H1 (cell line): ENCODE results near the gene RAET1E. TPM values are rescaled to one million over a fixed set of nuclear protein-coding genes. Genes with fewer than 3 reads are reported as not detected.

Source experiments
- CTCF ChIA-PET: fragments of 300-600 bp; sonication (Branson Sonifier 250); formaldehyde crosslinking; loops from one replicate; lab custom pipeline; 2021; ENCODE audit not compliant: partially characterized antibody; lab: Charles Lee
- POLR2A ChIA-PET: fragments of 300-600 bp; sonication (Branson Sonifier 250); formaldehyde crosslinking; loops from one replicate; lab custom pipeline; 2021; ENCODE audit warnings: inconsistent platforms; ENCODE audit not compliant: partially characterized antibody; lab: Charles Lee
- DNase-seq, 2 experiments: peaks; one replicate each; pipeline versions ENCODE4 v3.0.0 to v3.0.0-alpha.2; 2010 to 2022; ENCODE audit warnings: low spot score in 2 of 2, low read depth in 1 of 2, mixed read lengths in 1 of 2
- FAIRE-seq: peaks from 2 replicates; lab custom pipeline; 2011; peaks lifted over from hg19 to GRCh38; lab: Jason Lieb, UNC
- H2AFZ ChIP-seq: 2 replicates; pipeline ENCODE4 v1.8.1; 2012; ENCODE audit warnings: low read length, inconsistent platforms
- H2AK5ac ChIP-seq: 2 replicates; pipeline ENCODE4 v1.6.1; 2013; ENCODE audit warnings: low read depth, low read length
- H2BK120ac ChIP-seq: replicated peaks from 2 replicates; pipeline ENCODE3; 2013; ENCODE audit warnings: low read depth, low read length, inconsistent platforms
- H2BK12ac ChIP-seq: 2 replicates; pipeline ENCODE4 v1.6.1; 2013; ENCODE audit warnings: low read depth, low read length
- H2BK15ac ChIP-seq: 2 replicates; pipeline ENCODE4 v1.6.1; 2013; ENCODE audit warnings: low read length
- H2BK20ac ChIP-seq: 2 replicates; pipeline ENCODE4 v1.6.1; 2013; ENCODE audit warnings: low read length
- H2BK5ac ChIP-seq: 2 replicates; pipeline ENCODE4 v1.6.1; 2013; ENCODE audit warnings: low read depth, low read length
- H3K14ac ChIP-seq: 2 replicates; pipeline ENCODE4 v1.6.1; 2013; ENCODE audit warnings: inconsistent platforms; ENCODE audit not compliant: insufficient read length
- H3K18ac ChIP-seq: 2 replicates; pipeline ENCODE4 v1.6.1; 2013; ENCODE audit warnings: low read length; ENCODE audit errors: extremely low read depth
- H3K23ac ChIP-seq: 2 replicates; pipeline ENCODE4 v1.6.1; 2013; ENCODE audit warnings: inconsistent platforms; ENCODE audit not compliant: insufficient read length
- H3K23me2 ChIP-seq: 2 replicates; pipeline ENCODE4 v1.6.1; 2013; ENCODE audit warnings: low read depth, low read length
- H3K27ac ChIP-seq: 2 replicates; pipeline ENCODE4 v1.6.1; 2011; ENCODE audit warnings: low read depth, low read length, inconsistent platforms
- H3K27me3 ChIP-seq, 4 experiments: replicated peaks in 1 of 4; 1 replicate in 1 of 4; 2 replicates in 3 of 4; pipeline versions ENCODE4 v1.6.1 to v1.8.1; 2011 to 2013; ENCODE audit warnings: low read length in 3 of 4, mild to moderate bottlenecking in 3 of 4, inconsistent platforms in 2 of 4, mixed read lengths in 2 of 4, moderate library complexity in 1 of 4; ENCODE audit not compliant: control insufficient read depth in 3 of 4, insufficient read depth in 3 of 4; ENCODE audit errors: extremely low read depth in 1 of 4
- H3K36me3 ChIP-seq, 4 experiments: 2 replicates each; pipeline versions ENCODE4 v1.6.1 to v1.8.1; 2011 to 2013; ENCODE audit warnings: mild to moderate bottlenecking in 4 of 4, low read length in 3 of 4, moderate library complexity in 2 of 4, control low read depth in 1 of 4, inconsistent platforms in 1 of 4; ENCODE audit not compliant: insufficient read depth in 4 of 4, control insufficient read depth in 2 of 4
- H3K4ac ChIP-seq: replicated peaks from 2 replicates; pipeline ENCODE3; 2013; ENCODE audit warnings: low read length, low read depth, mixed read lengths, inconsistent platforms; ENCODE audit not compliant: insufficient read length
- H3K4me1 ChIP-seq, 4 experiments: replicated peaks in 1 of 4; 1 replicate in 1 of 4; 2 replicates in 3 of 4; pipeline versions ENCODE4 v1.6.1 to v1.8.1; 2011 to 2013; ENCODE audit warnings: low read length in 3 of 4, inconsistent platforms in 2 of 4, mixed read lengths in 1 of 4; ENCODE audit not compliant: insufficient read depth in 4 of 4, control insufficient read depth in 3 of 4
- H3K4me2 ChIP-seq, 2 experiments: 2 replicates each; pipeline versions ENCODE4 v1.6.1 to v1.8.1; 2011 to 2013; ENCODE audit warnings: low read depth in 2 of 2, low read length in 2 of 2, control low read depth in 1 of 2, inconsistent platforms in 1 of 2, mild to moderate bottlenecking in 1 of 2; ENCODE audit not compliant: insufficient read depth in 1 of 2
- H3K4me3 ChIP-seq, 4 experiments: fragments of 200-600, 300-600 bp in 1 of 4; sonication (generic), shearing (Covaris generic), sonication (Bioruptor Twin) in 1 of 4; 2 replicates each; pipeline versions ENCODE4 v1.5.1 to v1.8.1; 2011 to 2016; ENCODE audit warnings: low read length in 4 of 4, low read depth in 3 of 4, control low read depth in 2 of 4, inconsistent platforms in 2 of 4, mild to moderate bottlenecking in 2 of 4, mixed read lengths in 1 of 4, moderate library complexity in 1 of 4; ENCODE audit not compliant: insufficient read depth in 2 of 4; ENCODE audit errors: extremely low read depth in 1 of 4
- H3K56ac ChIP-seq: replicated peaks from 2 replicates; pipeline ENCODE3; 2013; ENCODE audit warnings: low read depth, mild to moderate bottlenecking, mixed read lengths, low read length, inconsistent platforms; ENCODE audit not compliant: insufficient read length
- H3K79me1 ChIP-seq: 2 replicates; pipeline ENCODE4 v1.6.1; 2013; ENCODE audit warnings: low read depth, low read length, control low read depth
- H3K79me2 ChIP-seq, 2 experiments: 2 replicates each; pipeline versions ENCODE4 v1.6.1 to v1.8.1; 2012 to 2013; ENCODE audit warnings: low read length in 2 of 2, mild to moderate bottlenecking in 2 of 2, inconsistent platforms in 1 of 2; ENCODE audit not compliant: insufficient read depth in 2 of 2, control insufficient read depth in 1 of 2
- H3K9ac ChIP-seq, 4 experiments: replicated peaks in 1 of 4; 1 replicate in 1 of 4; 2 replicates in 3 of 4; pipeline versions ENCODE4 v1.6.1 to v1.8.1; 2011 to 2013; ENCODE audit warnings: low read depth in 3 of 4, low read length in 3 of 4, control low read depth in 2 of 4, mild to moderate bottlenecking in 2 of 4, moderate library complexity in 2 of 4, inconsistent platforms in 1 of 4; ENCODE audit errors: extremely low read depth in 1 of 4
- H3K9me3 ChIP-seq, 2 experiments: 2 replicates each; pipeline versions ENCODE4 v1.6.1 to v1.8.1; 2012 to 2013; ENCODE audit warnings: mild to moderate bottlenecking in 2 of 2, moderate library complexity in 2 of 2, control low read depth in 1 of 2, inconsistent platforms in 1 of 2, low read depth in 1 of 2, low read length in 1 of 2, mixed read lengths in 1 of 2; ENCODE audit not compliant: insufficient read depth in 2 of 2
- H4K20me1 ChIP-seq, 2 experiments: replicated peaks in 1 of 2; 2 replicates each; pipeline versions ENCODE3 to v1.8.1; 2011 to 2013; ENCODE audit warnings: inconsistent platforms in 2 of 2, low read length in 2 of 2, mild to moderate bottlenecking in 1 of 2; ENCODE audit not compliant: insufficient read depth in 2 of 2, control insufficient read depth in 1 of 2
- H4K5ac ChIP-seq: 2 replicates; pipeline ENCODE4 v1.6.1; 2013; ENCODE audit warnings: low read length, low read depth, mixed read lengths, inconsistent platforms; ENCODE audit not compliant: insufficient read length
- H4K8ac ChIP-seq: 2 replicates; pipeline ENCODE4 v1.8.0; 2013; ENCODE audit warnings: mild to moderate bottlenecking, moderate library complexity, low read length, inconsistent platforms; ENCODE audit not compliant: insufficient read depth; ENCODE audit errors: extremely low read depth
- H4K91ac ChIP-seq: replicated peaks from 2 replicates; pipeline ENCODE3; 2013; ENCODE audit warnings: low read length, mixed read lengths, inconsistent platforms; ENCODE audit not compliant: insufficient read length
- CEBPB ChIP-seq: IDR thresholded peaks from 2 replicates; pipeline ENCODE4 v1.6.1; 2012; ENCODE audit warnings: low read depth, low read length
- E2F6 ChIP-seq: IDR thresholded peaks from 2 replicates; pipeline ENCODE4 v1.6.1; 2012; ENCODE audit warnings: inconsistent platforms
- GABPA ChIP-seq: IDR thresholded peaks from 2 replicates; pipeline ENCODE4 v1.6.1; 2011; ENCODE audit warnings: mild to moderate bottlenecking, low read length, moderate library complexity, borderline replicate concordance; ENCODE audit not compliant: insufficient read depth
- RNF2 ChIP-seq: fragments of 200-900, 300-1000 bp; sonication (generic); IDR thresholded peaks from 2 replicates; pipeline ENCODE4 v1.7.1; 2016; ENCODE audit warnings: borderline replicate concordance, low read depth, mild to moderate bottlenecking, antibody characterized with exemption, low read length; ENCODE audit not compliant: poor library complexity, severe bottlenecking; ENCODE audit errors: missing control alignments
- RXRA ChIP-seq: IDR thresholded peaks from 2 replicates; pipeline ENCODE4 v1.6.1; 2011; ENCODE audit warnings: low read depth, mild to moderate bottlenecking, low read length, moderate library complexity; ENCODE audit not compliant: insufficient read depth
- SIRT6 ChIP-seq: IDR thresholded peaks from one replicate; pipeline ENCODE4 v1.7.1; 2012; ENCODE audit warnings: low read length, inconsistent platforms
- SIX5 ChIP-seq: IDR thresholded peaks from 2 replicates; pipeline ENCODE4 v1.6.1; 2011; ENCODE audit warnings: mild to moderate bottlenecking, low read depth, low read length
- SRF ChIP-seq: IDR thresholded peaks from 2 replicates; pipeline ENCODE4 v1.6.1; 2011; ENCODE audit warnings: mild to moderate bottlenecking, low read depth, low read length, moderate library complexity
- SUZ12 ChIP-seq: fragments of 200-600 bp; sonication (generic); IDR thresholded peaks from 2 replicates; pipeline ENCODE4 v1.6.1; 2012; ENCODE audit warnings: mild to moderate bottlenecking, inconsistent platforms, low read length, moderate library complexity, mixed read lengths
- TBP ChIP-seq: IDR thresholded peaks from 2 replicates; pipeline ENCODE4 v1.6.1; 2011; ENCODE audit warnings: low read depth, low read length, improper control_type of control experiment
- WGBS, 2 experiments: shearing (Covaris generic) in 1 of 2; methylation state at CpG; one replicate each; pipeline versions ENCODE4 v1.1.6 to v1.1.7; 2013 to 2015; ENCODE audit warnings: low lambda C conversion rate in 2 of 2, mixed read lengths in 2 of 2, inconsistent platforms in 1 of 2, low coverage in 1 of 2, missing lambda C conversion rate in 1 of 2; ENCODE audit not compliant: insufficient replicate concordance in 2 of 2, insufficient coverage in 1 of 2, insufficient read length in 1 of 2; ENCODE audit errors: extremely low coverage in 1 of 2, missing lambda C conversion rate in 1 of 2; 5-methylcytosine and 5-hydroxymethylcytosine counted together
- polyA plus RNA-seq, 7 experiments: library from polyadenylated mRNA; depleted of rRNA in 3 of 7; stranded (reverse) in 5 of 7; unstranded in 2 of 7; fragments of >200 nt in 5 of 7; fragments of 200-250 nt in 2 of 7; gene quantifications; 1 replicate in 5 of 7; 2 replicates in 1 of 7; 4 replicates in 1 of 7; pipeline versions ENCODE4 v1.2.1 to v1.2.3, GENCODE V29; 2011 to 2013; ENCODE audit warnings: missing spikeins in 2 of 7, mixed read lengths in 2 of 7
- total RNA-seq: library from RNA; stranded (reverse); fragmentation: NEBNext Ultra II Directional; extraction: Animal tissue kit (Norgen Biotek cat#: 25700); gene quantifications from 2 replicates; pipeline ENCODE4 v1.2.1, GENCODE V29; 2021

Gene RAET1E
- total and polyA plus RNA-seq, 2 of the 8 experiments (the other 6 are each of a cell fraction or from before 2014, with no cell fraction given), result not detected

DNA sequence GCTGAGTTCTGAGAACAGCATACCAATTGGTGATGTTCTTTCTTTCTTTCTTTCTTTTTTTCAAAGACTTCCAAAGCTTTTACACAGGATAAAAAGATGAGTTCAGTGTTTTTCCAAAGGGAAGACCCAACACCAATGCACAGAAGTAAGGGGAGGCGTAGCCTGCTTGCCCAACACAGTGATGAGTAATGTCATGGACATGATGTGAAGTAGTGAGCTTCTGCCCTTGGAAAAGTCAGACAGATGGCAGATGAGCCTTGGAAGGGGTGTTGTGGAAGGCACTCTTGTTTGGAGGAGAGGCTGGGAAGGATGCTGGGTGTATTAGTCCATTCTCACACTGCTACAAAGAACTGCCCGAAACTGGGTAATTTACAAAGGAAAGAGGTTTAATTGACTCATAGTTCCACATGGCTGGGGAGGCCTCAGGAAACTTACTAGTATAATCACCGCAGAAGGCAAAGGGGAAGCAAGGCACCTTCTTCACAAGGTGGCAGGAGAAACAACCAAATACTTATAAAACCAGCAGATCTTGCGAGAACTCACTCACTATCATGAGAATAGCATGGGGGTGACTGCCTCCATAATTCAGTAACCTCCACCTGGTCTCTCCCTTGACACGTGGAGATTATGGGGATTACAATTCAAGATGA, 46.3 kb downstream of the RAET1E start:
- H2BK120ac ChIP-seq, result no peak overlapping the region
- H3K23ac ChIP-seq, result no peak overlapping the region
- H2BK20ac ChIP-seq, result no peak overlapping the region
- no peak for DNase-seq
- ChIA-PET POLR2A (interaction anchor here (1.6 kb wide), 1 partner anchor 10 kb away, joined by 5 read pairs; no protein-coding TSS in a partner anchor), CTCF (interaction anchor here (1.1 to 2.6 kb wide), 5 partner anchors 11 to 17 kb away, joined by 3 to 17 read pairs (median 11); no protein-coding TSS in a partner anchor)
- no peak overlapping the region for H3K27ac ChIP-seq
- H3K79me1 ChIP-seq, result no peaks in the 10 kb centered on the region
- no peak overlapping the region for H4K91ac ChIP-seq
- no peaks in the 10 kb centered on the region for H3K36me3 ChIP-seq
- no peak overlapping the region for H3K4me2 ChIP-seq
- no peak overlapping the region for H3K9ac ChIP-seq
- no peak overlapping the region for H3K18ac ChIP-seq
- 92% methylated on average over 5 of the region's 5 CpGs; no CpG with 5 or more reads in 1 of the 2 experiments for WGBS, 2 experiments
- no peak overlapping the region for H3K4ac ChIP-seq
- H3K9me3 ChIP-seq, result no peaks in the 10 kb centered on the region
- H2AK5ac ChIP-seq, result no peak overlapping the region
- no peaks in the 10 kb centered on the region for H3K23me2 ChIP-seq
- H3K79me2 ChIP-seq, result no peaks in the 10 kb centered on the region
- H2AFZ ChIP-seq, result no peak overlapping the region
- no peak overlapping the region for H3K14ac ChIP-seq
- H3K27me3 ChIP-seq, result no peaks in the 10 kb centered on the region
- H3K4me1 ChIP-seq, result peaks cover 0 to 7% (median 0%) of the 10 kb centered on the region in 4 experiments; a peak in 4 of 7 replicates
- H2BK5ac ChIP-seq, result no peak overlapping the region
- no peak for FAIRE-seq
- H4K20me1 ChIP-seq, result no peaks in the 10 kb centered on the region
- H2BK15ac ChIP-seq, result no peak overlapping the region
- no peak overlapping the region for H2BK12ac ChIP-seq
- no peak overlapping the region for H4K5ac ChIP-seq
- TF ChIP-seq RNF2 (no peak), RXRA (no peak), SIX5 (no peak), TBP (no peak), CEBPB (no peak), E2F6 (no peak), GABPA (no peak), SUZ12 (no peak), SRF (no peak), SIRT6 (no peak)
- TF ChIP-seq, all 59 proteins: peak for 0
- Histone ChIP-seq H3K56ac (no peak overlapping the region), H3K4me3 (no peak overlapping the region), H4K8ac (no peak overlapping the region)
